SK-N-MC (cell line): ENCODE results near the gene SIK2.
"Not testable (repeated sequence)": the region's sequence is repeated elsewhere in the genome, so short reads cannot be mapped to it uniquely, and the experiment has no call there.

Experiments
- DNase-seq: peaks from one replicate; pipeline ENCODE4 v3.0.0-alpha.2; 2011; ENCODE audit warnings: low read depth, low spot score
- H3K27ac ChIP-seq: fragments of 200-600 bp; sonication (generic); 2 replicates; pipeline ENCODE4 v1.5.1; 2016; ENCODE audit warnings: mixed run types
- H3K36me3 ChIP-seq: fragments of 200-600 bp; sonication (generic); 2 replicates; pipeline ENCODE4 v1.6.1; 2017; ENCODE audit warnings: antibody characterized with exemption, low read length, mixed read lengths; ENCODE audit not compliant: insufficient read depth
- H3K4me3 ChIP-seq: fragments of 200-600 bp; sonication (generic); 2 replicates; pipeline ENCODE4 v1.5.1; 2016
- H3K9ac ChIP-seq: fragments of 200-600 bp; sonication (generic); 2 replicates; pipeline ENCODE4 v1.8.0; 2017; ENCODE audit warnings: mixed run types, mixed read lengths; ENCODE audit not compliant: insufficient read length
- H3K9me3 ChIP-seq: fragments of 200-600 bp; sonication (generic); 2 replicates; pipeline ENCODE4 v1.6.1; 2017; ENCODE audit warnings: low read depth, mild to moderate bottlenecking, antibody characterized with exemption, low read length, moderate library complexity, mixed read lengths
- EZH2 ChIP-seq: fragments of 200-600 bp; sonication (generic); IDR thresholded peaks from one replicate; pipeline ENCODE4 v1.6.1; 2017; ENCODE audit warnings: antibody characterized with exemption
- FOXP2 ChIP-seq: optimal IDR thresholded peaks from 2 replicates; pipeline ENCODE3; 2011; ENCODE audit warnings: mild to moderate bottlenecking, moderate library complexity; ENCODE audit not compliant: insufficient read depth; ENCODE audit errors: extremely low read length, control extremely low read depth
- POLR2AphosphoS5 ChIP-seq: IDR thresholded peaks from 2 replicates; pipeline ENCODE4 v1.6.1; 2012; ENCODE audit warnings: mild to moderate bottlenecking, low read depth, low read length, borderline replicate concordance

The SIK2 gene

DNA sequence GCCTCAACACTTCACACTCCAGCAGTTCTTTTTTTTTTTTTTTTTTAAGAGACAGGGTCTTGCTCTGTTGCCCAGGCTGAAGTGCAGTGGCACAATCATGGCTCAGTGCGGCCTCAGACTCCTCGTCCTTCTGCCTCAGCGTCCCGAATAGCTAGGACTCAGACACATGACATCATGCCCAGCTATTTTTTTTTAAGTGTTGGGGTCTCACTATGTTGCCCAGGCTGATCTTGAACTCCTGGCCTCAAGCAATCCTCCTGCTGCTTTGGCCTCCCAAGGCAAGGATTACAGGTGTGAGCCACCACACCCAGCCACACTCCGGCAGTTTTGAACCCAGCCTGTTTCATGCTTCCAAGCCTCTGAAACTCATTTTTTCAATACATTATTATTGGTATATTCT is 160.3 kb downstream of the SIK2 start:
- TF ChIP-seq POLR2AphosphoS5: no peak
- no peak for TF ChIP-seq FOXP2
- no peak for TF ChIP-seq EZH2
- Histone ChIP-seq H3K27ac (no peak overlapping the region), H3K4me3 (no peak overlapping the region), H3K9ac (no peak overlapping the region), H3K36me3 (peaks cover 73% of the 10 kb centered on the region), H3K9me3 (no peaks in the 10 kb centered on the region)
- no peak for DNase-seq

- H3K27ac ChIP-seq: no peak overlapping the region
- H3K9me3 ChIP-seq: no peaks in the 10 kb centered on the region
- H3K4me3 ChIP-seq: no peak overlapping the region
- H3K9ac ChIP-seq: no peak overlapping the region
- H3K36me3 ChIP-seq: peaks cover 67% of the 10 kb centered on the region
- DNase-seq: no peak
- TF ChIP-seq EZH2: no peak
- TF ChIP-seq POLR2AphosphoS5: no peak
- no peak for TF ChIP-seq FOXP2
These were observed 160.9 kb downstream of the SIK2 start for GRCh38 chr11:111762981-111763643.

- no peak for TF ChIP-seq FOXP2
- Histone ChIP-seq H3K9me3 (no peaks in the 10 kb centered on the region), H3K4me3 (peak overlapping the region; percentile 97), H3K27ac (no peak overlapping the region), H3K36me3 (peaks cover 53% of the 10 kb centered on the region), H3K9ac (no peak overlapping the region)
- no peak for DNase-seq
These were observed 162.4 kb downstream of the SIK2 start for GRCh38 chr11:111764621-111765020.

DNA sequence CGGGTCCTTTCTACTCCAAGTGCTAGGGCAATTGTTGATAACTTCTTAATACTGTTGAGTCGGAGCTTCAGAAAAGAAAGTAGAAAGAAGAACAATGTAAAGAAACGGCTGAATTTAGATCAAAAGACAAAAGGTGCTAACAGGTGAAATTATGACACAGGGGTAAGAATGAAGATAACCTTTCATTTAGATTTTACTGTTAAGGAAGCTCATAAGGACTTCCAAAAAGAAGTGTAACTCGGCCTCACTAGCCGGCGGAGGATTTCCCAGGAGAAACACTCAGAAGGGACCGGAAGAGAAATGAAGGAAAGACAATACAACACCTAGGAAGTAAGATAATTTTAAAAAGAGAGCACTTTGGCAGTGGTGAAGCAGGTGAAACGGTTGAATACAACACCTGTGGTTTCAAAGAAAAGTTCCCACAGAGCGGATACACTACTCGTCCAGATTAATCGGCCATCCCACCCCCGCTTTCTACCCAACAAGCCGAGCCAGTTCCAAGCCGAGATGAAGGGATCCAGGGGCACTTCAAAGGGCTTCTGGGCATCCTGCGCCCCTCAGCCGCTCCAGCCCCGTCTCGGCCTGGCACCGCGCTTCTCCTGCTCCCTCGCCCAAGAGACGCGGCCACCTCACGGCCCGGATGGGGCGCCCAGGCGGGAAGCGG is 163.2 kb downstream of the SIK2 start:
- DNase-seq: no peak
- H3K27ac ChIP-seq: no peak overlapping the region
- peak overlapping the region; percentile 97 for H3K4me3 ChIP-seq
- no peaks in the 10 kb centered on the region for H3K9me3 ChIP-seq
- peaks cover 45% of the 10 kb centered on the region for H3K36me3 ChIP-seq
- H3K9ac ChIP-seq: peak overlapping the region; percentile 71
- TF ChIP-seq EZH2: no peak
- no peak for TF ChIP-seq FOXP2
- no peak for TF ChIP-seq POLR2AphosphoS5

GRCh38 chr11:111765984-111766833 is 164.0 kb downstream of the SIK2 start, which contains the start of gene PPP2R1B:
Gene PPP2R1B (minus strand): TSS chr11:111766389. CDS start chr11:111766361, 28 bp downstream.
- no peak for DNase-seq
- Histone ChIP-seq H3K36me3 (peaks cover 38% of the 10 kb centered on the region), H3K9ac (peak within 1 kb of the TSS; percentile 84), H3K9me3 (no peaks in the 10 kb centered on the region), H3K27ac (peak within 1 kb of the TSS; percentile 72), H3K4me3 (peak within 1 kb of the TSS; percentile 97)
- TF ChIP-seq EZH2: no peak
- TF ChIP-seq FOXP2: no peak
- TF ChIP-seq POLR2AphosphoS5: peak; percentile 79

- Histone ChIP-seq H3K4me3 (peak overlapping the region; percentile 97), H3K36me3 (peaks cover 32% of the 10 kb centered on the region), H3K9ac (peak overlapping the region; percentile 84), H3K27ac (peak overlapping the region; percentile 72), H3K9me3 (no peaks in the 10 kb centered on the region)
- TF ChIP-seq POLR2AphosphoS5 (no peak), EZH2 (no peak), FOXP2 (no peak)
- DNase-seq: no peak
These were observed 164.5 kb downstream of the SIK2 start for GRCh38 chr11:111766834-111767142.

- TF ChIP-seq FOXP2: no peak
- no peak for TF ChIP-seq POLR2AphosphoS5
- H3K9me3 ChIP-seq: no peaks in the 10 kb centered on the region
- no peak for DNase-seq
- H3K36me3 ChIP-seq: no peaks in the 10 kb centered on the region
- no peak overlapping the region for H3K27ac ChIP-seq
- H3K9ac ChIP-seq: no peak overlapping the region
- no peak overlapping the region for H3K4me3 ChIP-seq
These were observed 168.4 kb downstream of the SIK2 start for GRCh38 chr11:111770581-111771134.

GRCh38 chr11:111771205-111771604 is 169.0 kb downstream of the SIK2 start:
- not testable (repeated sequence) for H3K36me3 ChIP-seq, H3K27ac ChIP-seq, DNase-seq, H3K4me3 ChIP-seq, H3K9ac ChIP-seq, H3K9me3 ChIP-seq

GRCh38 chr11:111772535-111772934 is 170.3 kb downstream of the SIK2 start:
- Histone ChIP-seq H3K9me3 (no peaks in the 10 kb centered on the region), H3K27ac (no peak overlapping the region), H3K36me3 (no peaks in the 10 kb centered on the region), H3K4me3 (no peak overlapping the region), H3K9ac (no peak overlapping the region)
- no peak for TF ChIP-seq POLR2AphosphoS5
- no peak for DNase-seq
